Measurements from ENCODE around the gene GADL1. TPM values are rescaled to one million over a fixed set of nuclear protein-coding genes. Genes with fewer than 3 reads are reported as not detected.
A peak's percentile ranks its signal among the peaks of the same experiment; 100 is the strongest.

Gene GADL1
- polyA plus RNA-seq, 1 donor from 2014 or later, result not detected

GRCh38 chr3:30810625-30811024, 83.8 kb downstream of the GADL1 start:
- Mint-ChIP-seq H3K27me3 (peaks cover 11% of the 10 kb centered on the region), H3K27ac (no peak overlapping the region), H3K36me3 (no peaks in the 10 kb centered on the region), H3K4me3 (no peak overlapping the region), H3K9me3 (peaks cover 0 to 3% (median 0%) of the 10 kb centered on the region in 3 donors), H3K4me1 (peaks cover 0 to 3% (median 0%) of the 10 kb centered on the region in 3 donors)

DNA sequence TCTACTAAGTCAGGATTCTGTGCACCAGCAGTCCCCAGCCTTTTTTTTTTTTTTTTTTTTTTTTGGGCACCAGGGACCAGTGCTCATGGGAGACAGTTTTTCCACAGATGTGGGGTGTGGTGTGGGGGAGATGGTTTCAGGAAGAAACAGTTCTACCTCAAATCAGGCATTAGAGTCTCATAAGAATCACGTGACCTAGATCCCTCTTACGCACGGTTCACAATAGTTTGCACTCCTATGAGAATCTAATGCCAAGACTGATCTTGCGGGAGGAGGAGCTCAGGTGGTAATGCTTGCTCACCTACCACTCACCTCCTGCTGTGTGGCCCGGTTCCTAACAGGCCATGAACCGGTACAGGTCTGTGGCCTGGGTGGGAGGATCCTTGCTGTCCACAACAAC, 88.8 kb downstream of the GADL1 start:
- peaks cover 0 to 3% (median 0%) of the 10 kb centered on the region in 3 donors for H3K4me1 Mint-ChIP-seq
- no peaks in the 10 kb centered on the region for H3K9me3 Mint-ChIP-seq
- H3K27ac Mint-ChIP-seq, result no peak overlapping the region
- peaks cover 13% of the 10 kb centered on the region for H3K27me3 Mint-ChIP-seq
- no peak overlapping the region for H3K4me3 Mint-ChIP-seq
- no peaks in the 10 kb centered on the region for H3K36me3 Mint-ChIP-seq

GRCh38 chr3:30804984-30805383, 89.5 kb downstream of the GADL1 start:
- H3K36me3 Mint-ChIP-seq, result no peaks in the 10 kb centered on the region
- peaks cover 13% of the 10 kb centered on the region for H3K27me3 Mint-ChIP-seq
- H3K27ac Mint-ChIP-seq, result no peak overlapping the region
- no peak overlapping the region for H3K4me3 Mint-ChIP-seq
- H3K4me1 Mint-ChIP-seq, result peaks cover 0 to 1% (median 0%) of the 10 kb centered on the region in 3 donors
- H3K9me3 Mint-ChIP-seq, result no peaks in the 10 kb centered on the region

GRCh38 chr3:30795176-30795575, 99.3 kb downstream of the GADL1 start:
- no peaks in the 10 kb centered on the region for H3K36me3 Mint-ChIP-seq
- H3K9me3 Mint-ChIP-seq, result no peaks in the 10 kb centered on the region
- peaks cover 8% of the 10 kb centered on the region for H3K27me3 Mint-ChIP-seq

DNA sequence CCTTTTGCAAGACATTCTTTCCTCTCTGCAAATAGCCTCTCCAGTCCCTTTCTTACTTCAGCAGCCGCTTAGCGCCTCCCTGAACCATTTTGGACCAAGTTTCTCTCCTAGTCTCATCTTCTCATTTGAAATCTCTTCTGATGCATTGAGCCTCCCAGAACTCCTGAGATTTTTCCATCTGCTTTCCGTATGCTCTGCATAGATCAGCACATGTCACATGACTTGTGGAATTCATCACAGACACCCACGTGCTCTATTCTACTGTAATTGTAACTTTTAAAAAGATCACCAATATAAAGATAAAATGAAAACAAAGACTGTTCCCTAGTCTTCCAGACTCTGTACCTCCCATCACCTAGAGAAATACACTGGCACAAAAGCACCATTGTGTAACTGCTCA, 100.7 kb downstream of the GADL1 start:
- Mint-ChIP-seq H3K27ac (no peak overlapping the region), H3K4me1 (no peaks in the 10 kb centered on the region), H3K4me3 (no peak overlapping the region), H3K27me3 (peaks cover 4% of the 10 kb centered on the region), H3K36me3 (no peaks in the 10 kb centered on the region), H3K9me3 (no peaks in the 10 kb centered on the region)

More at GRCh38 chr3:30795176-30795575, 99.3 kb downstream of the GADL1 start:
- H3K27ac Mint-ChIP-seq, result no peak overlapping the region
- no peaks in the 10 kb centered on the region for H3K4me1 Mint-ChIP-seq
- no peak overlapping the region for H3K4me3 Mint-ChIP-seq

DNA sequence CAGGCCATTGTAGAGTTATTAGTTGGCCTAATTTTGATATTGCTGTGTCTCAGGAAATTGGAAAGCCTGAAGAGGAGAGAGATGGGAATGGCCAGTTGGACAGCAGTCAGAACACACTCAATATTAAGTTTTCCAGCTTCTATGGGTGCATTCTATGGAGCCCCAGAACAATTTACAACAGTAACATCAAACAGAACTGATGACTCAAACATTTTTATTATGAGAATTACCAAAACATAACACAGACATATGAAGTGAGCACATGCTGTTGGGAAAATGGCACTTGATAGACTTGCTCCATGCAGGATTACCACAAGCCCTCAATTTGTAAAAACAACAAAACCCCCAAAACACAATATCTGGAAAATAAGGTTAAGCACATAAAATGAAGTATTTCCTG, 104.3 kb downstream of the GADL1 start:
- Mint-ChIP-seq H3K4me3 (no peak overlapping the region), H3K27me3 (peaks cover 5% of the 10 kb centered on the region), H3K9me3 (no peaks in the 10 kb centered on the region), H3K36me3 (no peaks in the 10 kb centered on the region), H3K4me1 (no peaks in the 10 kb centered on the region), H3K27ac (no peak overlapping the region)

DNA sequence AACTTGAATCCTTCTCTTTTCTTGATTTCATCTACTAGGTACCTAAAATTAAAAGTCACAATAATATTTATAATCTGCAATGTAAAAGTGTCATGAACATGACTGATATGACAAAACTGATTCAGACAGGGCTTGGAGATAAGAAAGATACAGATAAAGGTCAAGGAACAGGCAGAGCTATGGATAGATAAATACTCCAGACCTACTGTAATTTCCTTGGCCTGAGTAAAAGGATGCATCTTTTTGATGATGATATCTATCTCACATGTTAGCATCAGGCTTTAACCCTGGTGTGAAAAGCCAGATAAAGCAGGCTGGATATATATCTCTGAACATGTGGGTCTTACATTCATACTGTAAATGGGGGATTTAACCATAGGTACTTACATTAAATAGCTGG, 108.1 kb downstream of the GADL1 start:
- H3K4me3 Mint-ChIP-seq, result no peak overlapping the region
- no peaks in the 10 kb centered on the region for H3K4me1 Mint-ChIP-seq
- no peak overlapping the region for H3K27ac Mint-ChIP-seq
- no peaks in the 10 kb centered on the region for H3K9me3 Mint-ChIP-seq
- no peaks in the 10 kb centered on the region for H3K36me3 Mint-ChIP-seq
- peaks cover 5% of the 10 kb centered on the region for H3K27me3 Mint-ChIP-seq

- H3K27me3 Mint-ChIP-seq, result peaks cover 12% of the 10 kb centered on the region
- no peak overlapping the region for H3K4me3 Mint-ChIP-seq
- H3K9me3 Mint-ChIP-seq, result no peaks in the 10 kb centered on the region
- no peak overlapping the region for H3K27ac Mint-ChIP-seq
- no peaks in the 10 kb centered on the region for H3K4me1 Mint-ChIP-seq
- no peaks in the 10 kb centered on the region for H3K36me3 Mint-ChIP-seq
Measured at GRCh38 chr3:30779686-30780287, 114.7 kb downstream of the GADL1 start.

- Mint-ChIP-seq H3K4me1 (no peaks in the 10 kb centered on the region), H3K27ac (no peak overlapping the region), H3K4me3 (no peak overlapping the region), H3K27me3 (peaks cover 12% of the 10 kb centered on the region), H3K9me3 (no peaks in the 10 kb centered on the region), H3K36me3 (no peaks in the 10 kb centered on the region)
Measured at GRCh38 chr3:30778933-30779332, 115.5 kb downstream of the GADL1 start.

DNA sequence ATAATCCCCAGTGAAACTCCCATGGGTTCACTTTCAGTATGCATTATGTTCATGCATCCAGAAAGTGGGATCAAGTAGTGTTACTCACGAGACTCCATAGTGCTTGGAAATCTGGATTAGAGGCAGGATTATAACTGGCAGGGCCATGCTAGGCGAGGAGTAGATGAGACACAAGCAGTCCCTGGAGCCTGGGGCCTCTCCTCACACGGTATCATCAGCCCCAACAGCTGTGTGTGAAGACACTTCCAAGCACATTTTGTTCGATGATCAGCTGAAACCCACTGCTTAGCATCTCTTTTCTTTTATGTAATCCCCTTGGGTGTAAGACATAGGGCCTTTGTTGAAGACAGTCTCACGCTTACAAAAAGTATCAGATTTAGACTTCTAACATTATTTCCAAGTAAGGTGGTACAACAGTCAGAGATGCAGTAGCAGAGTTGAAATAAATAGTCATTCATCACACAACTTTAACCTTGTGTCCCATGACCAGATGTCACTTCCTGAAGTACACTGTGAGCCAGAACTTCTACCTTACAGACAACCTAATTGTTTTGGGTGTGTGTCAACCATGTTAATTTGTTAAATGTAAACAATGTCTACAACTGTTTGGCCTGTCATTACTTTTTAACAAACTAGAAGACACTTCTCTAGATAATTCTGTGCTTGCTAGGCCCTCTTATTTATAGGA, 116.9 kb downstream of the GADL1 start:
- no peak overlapping the region for H3K4me3 Mint-ChIP-seq
- H3K36me3 Mint-ChIP-seq, result no peaks in the 10 kb centered on the region
- no peaks in the 10 kb centered on the region for H3K9me3 Mint-ChIP-seq
- peaks cover 13% of the 10 kb centered on the region for H3K27me3 Mint-ChIP-seq
- H3K4me1 Mint-ChIP-seq, result no peaks in the 10 kb centered on the region
- no peak overlapping the region for H3K27ac Mint-ChIP-seq

DNA sequence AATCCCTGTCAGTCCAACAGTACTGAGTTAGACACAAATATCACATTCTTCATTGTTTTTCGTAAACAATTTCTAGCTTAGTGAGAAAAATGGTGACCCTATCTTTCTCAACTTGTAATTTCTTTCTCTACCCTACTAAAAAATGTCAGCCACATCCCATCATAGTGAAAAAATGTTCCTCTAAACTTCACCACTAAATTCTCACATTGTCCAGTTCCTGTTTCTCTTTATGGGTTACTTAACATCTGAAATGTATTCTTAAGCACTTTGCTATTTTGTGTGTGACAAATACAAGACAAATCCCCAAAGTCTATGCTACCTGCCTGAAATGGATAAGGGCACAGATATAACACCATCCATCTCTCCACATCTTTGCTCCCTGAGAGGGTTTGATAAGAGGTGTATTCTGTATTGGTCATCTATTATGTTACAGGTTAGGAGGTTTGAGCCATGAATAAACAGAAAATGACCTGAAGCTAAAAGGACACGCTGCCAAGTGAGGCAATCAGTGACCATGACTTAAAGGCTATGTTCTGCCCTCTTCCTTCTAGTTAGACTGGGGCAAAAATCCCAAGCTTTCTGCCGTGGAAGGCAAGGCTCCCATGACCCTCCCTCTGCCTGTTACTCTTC, 118.2 kb downstream of the GADL1 start:
- Mint-ChIP-seq H3K36me3 (no peaks in the 10 kb centered on the region), H3K27ac (no peak overlapping the region), H3K4me1 (no peaks in the 10 kb centered on the region), H3K4me3 (no peak overlapping the region), H3K27me3 (peaks cover 12% of the 10 kb centered on the region), H3K9me3 (no peaks in the 10 kb centered on the region)

DNA sequence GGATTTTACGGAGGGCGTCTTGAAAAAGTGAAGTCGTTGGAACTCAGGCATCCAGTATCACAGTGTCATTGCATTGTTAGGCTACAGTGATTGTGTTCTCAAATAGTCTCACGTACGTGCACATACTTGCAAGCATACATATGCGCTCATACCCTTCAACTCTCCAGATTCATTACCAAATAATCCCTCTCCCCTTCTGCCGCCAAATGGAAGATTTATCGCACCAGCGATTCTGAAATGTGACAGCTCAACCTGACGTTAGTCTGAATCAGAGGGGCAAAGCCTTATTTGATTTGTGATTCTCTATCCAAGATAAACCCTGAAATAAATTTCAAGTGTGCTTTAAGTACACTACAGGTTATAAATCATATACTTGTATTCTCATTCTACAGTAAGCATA, 119.4 kb downstream of the GADL1 start:
- Mint-ChIP-seq H3K4me1 (no peaks in the 10 kb centered on the region), H3K27ac (no peak overlapping the region), H3K4me3 (no peak overlapping the region), H3K27me3 (peaks cover 13% of the 10 kb centered on the region), H3K9me3 (no peaks in the 10 kb centered on the region), H3K36me3 (no peaks in the 10 kb centered on the region)

- H3K36me3 Mint-ChIP-seq, result no peaks in the 10 kb centered on the region
- H3K4me1 Mint-ChIP-seq, result no peaks in the 10 kb centered on the region
- no peaks in the 10 kb centered on the region for H3K9me3 Mint-ChIP-seq
- peaks cover 13% of the 10 kb centered on the region for H3K27me3 Mint-ChIP-seq
- H3K27ac Mint-ChIP-seq, result no peak overlapping the region
- no peak overlapping the region for H3K4me3 Mint-ChIP-seq
Measured at GRCh38 chr3:30774062-30774461, 120.4 kb downstream of the GADL1 start.

- H3K27me3 Mint-ChIP-seq, result peaks cover 13% of the 10 kb centered on the region
- H3K36me3 Mint-ChIP-seq, result no peaks in the 10 kb centered on the region
- no peaks in the 10 kb centered on the region for H3K9me3 Mint-ChIP-seq
- H3K4me3 Mint-ChIP-seq, result no peak overlapping the region
- no peak overlapping the region for H3K27ac Mint-ChIP-seq
- peaks cover 0 to 2% (median 0%) of the 10 kb centered on the region in 3 donors for H3K4me1 Mint-ChIP-seq
Measured at GRCh38 chr3:30770387-30770786, 124.1 kb downstream of the GADL1 start.

GRCh38 chr3:30768703-30769550, 125.5 kb downstream of the GADL1 start:
- H3K27me3 Mint-ChIP-seq, result peaks cover 13% of the 10 kb centered on the region
- no peaks in the 10 kb centered on the region for H3K36me3 Mint-ChIP-seq
- H3K9me3 Mint-ChIP-seq, result no peaks in the 10 kb centered on the region
- peaks cover 0 to 2% (median 0%) of the 10 kb centered on the region in 3 donors for H3K4me1 Mint-ChIP-seq
- H3K4me3 Mint-ChIP-seq, result peak overlapping the region in 1 of 4 donors; percentile 18
- H3K27ac Mint-ChIP-seq, result peak overlapping the region in 1 of 3 donors; percentile 2
